Activated naive CD8-positive, alpha-beta T cell treated with anti-CD3 and anti-CD28 coated beads, Interleukin-2, amount 10 ng/mL, durations not matched to agents 7 days and 5 days (primary cell): Measurements from ENCODE around the gene ENSA. TPM values are rescaled to one million over a fixed set of nuclear protein-coding genes. Genes with fewer than 3 reads are reported as not detected.
A peak's percentile ranks its signal among the peaks of the same experiment; 100 is the strongest.
"Not testable (repeated sequence)": the region's sequence is repeated elsewhere in the genome, so short reads cannot be mapped to it uniquely, and the experiment has no call there.

Source experiments
- ATAC-seq: fragments of 150-1000 bp; cut with Tn5 transposase; one replicate; pipeline ENCODE4 v1.10.0; 2021; ENCODE audit warnings: low read depth, moderate library complexity
- POLR2A ChIA-PET: fragments of 350-600 bp; sonication (Branson Sonifier 250); formaldehyde crosslinking; loops from one replicate; lab custom pipeline; 2021; ENCODE audit warnings: antibody characterized with exemption; lab: Charles Lee
- DNase-seq: peaks from one replicate; pipeline ENCODE4 v3.0.0; 2021
- H3K27ac Mint-ChIP-seq: one replicate; pipeline ENCODE4 v1.8.0; 2022; ENCODE audit warnings: mild to moderate bottlenecking, mixed read lengths
- H3K27me3 Mint-ChIP-seq: one replicate; pipeline ENCODE4 v1.8.0; 2022; ENCODE audit warnings: mild to moderate bottlenecking, moderate library complexity, mixed read lengths
- H3K36me3 Mint-ChIP-seq: one replicate; pipeline ENCODE4 v1.8.0; 2021; ENCODE audit warnings: mild to moderate bottlenecking, mixed read lengths
- H3K4me1 Mint-ChIP-seq: one replicate; pipeline ENCODE4 v1.8.0; 2021; ENCODE audit warnings: mixed read lengths
- H3K4me3 Mint-ChIP-seq: one replicate; pipeline ENCODE4 v1.8.0; 2022; ENCODE audit warnings: mild to moderate bottlenecking, moderate library complexity, mixed read lengths
- H3K9me3 Mint-ChIP-seq: one replicate; pipeline ENCODE4 v1.8.0; 2021; ENCODE audit warnings: mixed read lengths
- total RNA-seq, 2 experiments: library from RNA; stranded (reverse); gene quantifications; one replicate each; pipeline ENCODE4 v1.2.3, GENCODE V29; 2021

The ENSA gene
- total RNA-seq, 2 experiments from 2014 or later: 161 to 172 TPM

DNA sequence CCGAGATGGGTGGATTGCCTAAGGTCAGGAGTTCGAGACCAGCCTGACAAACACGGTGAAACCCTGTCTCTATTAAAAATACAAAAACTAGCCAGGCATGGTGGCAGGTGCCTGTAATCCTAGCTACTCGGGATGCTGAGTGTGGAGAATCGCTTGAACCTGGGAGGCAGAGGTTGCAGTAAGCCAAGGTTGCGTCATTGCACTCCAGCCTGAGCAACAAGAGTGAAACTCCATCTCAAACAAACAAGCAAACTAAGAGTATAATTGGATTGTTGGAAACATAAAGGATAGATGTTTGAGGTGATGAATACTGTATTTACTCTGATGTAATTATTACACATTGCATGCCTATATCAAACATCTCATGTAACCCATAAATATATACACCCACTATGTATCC lies 9.0 kb upstream of the ENSA start:
- POLR2A ChIA-PET: interaction anchor here (1.2 kb wide), 1 partner anchor 59 kb away, joined by 3 read pairs; the partner anchor contains the start of gene MCL1
- H3K27me3 Mint-ChIP-seq, H3K4me3 Mint-ChIP-seq, H3K4me1 Mint-ChIP-seq, H3K9me3 Mint-ChIP-seq, DNase-seq, H3K36me3 Mint-ChIP-seq, H3K27ac Mint-ChIP-seq, ATAC-seq: not testable (repeated sequence)

DNA sequence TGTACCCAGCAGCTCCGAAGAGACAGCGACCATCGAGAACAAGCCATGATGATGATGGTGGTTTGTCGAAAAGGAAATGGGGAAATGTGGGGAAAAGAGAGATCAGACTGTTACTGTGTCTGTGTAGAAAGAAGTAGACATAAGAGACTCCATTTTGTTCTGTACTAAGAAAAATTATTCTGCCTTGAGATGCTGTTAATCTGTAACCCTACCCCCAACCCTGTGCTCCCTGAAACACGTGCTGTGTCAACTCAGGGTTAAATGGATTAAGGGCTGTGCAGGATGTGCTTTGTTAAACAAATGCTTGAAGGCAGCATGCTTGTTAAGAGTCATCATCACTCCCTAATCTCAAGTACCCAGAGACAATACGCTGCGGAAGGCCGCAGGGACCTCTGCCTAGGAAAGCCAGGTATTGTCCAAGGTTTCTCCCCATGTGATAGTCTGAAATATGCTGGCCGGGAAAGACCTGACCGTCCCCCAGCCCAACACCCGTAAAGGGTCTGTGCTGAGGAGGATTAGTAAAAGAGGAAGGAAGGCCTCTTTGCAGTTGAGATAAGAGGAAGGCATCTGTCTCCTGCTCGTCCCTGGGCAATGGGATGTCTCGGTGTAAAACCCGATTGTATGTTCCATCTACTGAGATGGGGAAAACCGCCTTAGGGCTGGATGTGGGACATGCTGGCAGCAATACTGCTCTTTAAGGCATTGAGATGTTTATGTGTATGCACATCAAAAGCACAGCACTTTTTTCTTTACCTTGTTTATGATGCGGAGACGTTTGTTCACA lies 5.6 kb upstream of the ENSA start:
- H3K9me3 Mint-ChIP-seq, ATAC-seq, H3K4me3 Mint-ChIP-seq, H3K36me3 Mint-ChIP-seq, POLR2A ChIA-PET, H3K4me1 Mint-ChIP-seq, DNase-seq, H3K27ac Mint-ChIP-seq, H3K27me3 Mint-ChIP-seq: not testable (repeated sequence)

- no peak overlapping the region for H3K4me3 Mint-ChIP-seq
- H3K27me3 Mint-ChIP-seq: no peaks in the 10 kb centered on the region
- no peak overlapping the region for H3K27ac Mint-ChIP-seq
- ATAC-seq (no peak), DNase-seq (no peak)
- POLR2A ChIA-PET: interaction anchor here (0.6 to 5.2 kb wide), 15 partner anchors 8 to 377 kb away, joined by 3 to 76 read pairs (median 5); partner anchors contain the start of genes GOLPH3L and MCL1
- H3K9me3 Mint-ChIP-seq: no peaks in the 10 kb centered on the region
- peaks cover 29% of the 10 kb centered on the region for H3K36me3 Mint-ChIP-seq
- H3K4me1 Mint-ChIP-seq: peaks cover 34% of the 10 kb centered on the region
These were observed 672 bp downstream of the ENSA start for GRCh38 chr1:150628766-150629114.

- H3K9me3 Mint-ChIP-seq: no peaks in the 10 kb centered on the region
- POLR2A ChIA-PET: interaction anchor here (0.6 to 5.2 kb wide), 11 partner anchors 10 to 378 kb away, joined by 3 to 76 read pairs (median 4); partner anchors contain the start of genes FALEC, GOLPH3L and MCL1
- H3K4me3 Mint-ChIP-seq: no peak overlapping the region
- no peak for ATAC-seq
- no peak for DNase-seq
- peak overlapping the region; percentile 26 for H3K27ac Mint-ChIP-seq
- H3K4me1 Mint-ChIP-seq: peaks cover 36% of the 10 kb centered on the region
- no peaks in the 10 kb centered on the region for H3K27me3 Mint-ChIP-seq
- H3K36me3 Mint-ChIP-seq: peaks cover 33% of the 10 kb centered on the region
These were observed 1.5 kb downstream of the ENSA start for GRCh38 chr1:150627826-150628410.

GRCh38 chr1:150626150-150626549 lies 3.3 kb downstream of the ENSA start:
- no peaks in the 10 kb centered on the region for H3K9me3 Mint-ChIP-seq
- no peaks in the 10 kb centered on the region for H3K27me3 Mint-ChIP-seq
- ATAC-seq: no peak
- POLR2A ChIA-PET: interaction anchor here (0.7 to 5.2 kb wide), 3 partner anchors 11 to 48 kb away, joined by 3 to 76 read pairs (median 23); partner anchors contain the start of gene MCL1
- no peak overlapping the region for H3K4me3 Mint-ChIP-seq
- peaks cover 46% of the 10 kb centered on the region for H3K4me1 Mint-ChIP-seq
- no peak overlapping the region for H3K27ac Mint-ChIP-seq
- peaks cover 34% of the 10 kb centered on the region for H3K36me3 Mint-ChIP-seq
- DNase-seq: no peak

GRCh38 chr1:150624546-150624945 lies 4.9 kb downstream of the ENSA start:
- not testable (repeated sequence) for DNase-seq, ATAC-seq, H3K27ac Mint-ChIP-seq, H3K4me3 Mint-ChIP-seq, H3K27me3 Mint-ChIP-seq, H3K9me3 Mint-ChIP-seq
- Mint-ChIP-seq H3K36me3 (peaks cover 37% of the 10 kb centered on the region), H3K4me1 (peaks cover 41% of the 10 kb centered on the region)
- POLR2A ChIA-PET: interaction anchor here (0.7 to 6.8 kb wide), 2 partner anchors 46 to 63 kb away, joined by 3 to 71 read pairs; no protein-coding TSS in a partner anchor

GRCh38 chr1:150624134-150624533 lies 5.3 kb downstream of the ENSA start:
- POLR2A ChIA-PET: interaction anchor here (0.7 to 6.8 kb wide), 2 partner anchors 46 to 62 kb away, joined by 3 to 71 read pairs; no protein-coding TSS in a partner anchor
- not testable (repeated sequence) for H3K27me3 Mint-ChIP-seq, DNase-seq, H3K4me3 Mint-ChIP-seq, ATAC-seq, H3K9me3 Mint-ChIP-seq
- H3K4me1 Mint-ChIP-seq: peaks cover 41% of the 10 kb centered on the region
- H3K27ac Mint-ChIP-seq: peak overlapping the region; percentile 70
- H3K36me3 Mint-ChIP-seq: peaks cover 41% of the 10 kb centered on the region

DNA sequence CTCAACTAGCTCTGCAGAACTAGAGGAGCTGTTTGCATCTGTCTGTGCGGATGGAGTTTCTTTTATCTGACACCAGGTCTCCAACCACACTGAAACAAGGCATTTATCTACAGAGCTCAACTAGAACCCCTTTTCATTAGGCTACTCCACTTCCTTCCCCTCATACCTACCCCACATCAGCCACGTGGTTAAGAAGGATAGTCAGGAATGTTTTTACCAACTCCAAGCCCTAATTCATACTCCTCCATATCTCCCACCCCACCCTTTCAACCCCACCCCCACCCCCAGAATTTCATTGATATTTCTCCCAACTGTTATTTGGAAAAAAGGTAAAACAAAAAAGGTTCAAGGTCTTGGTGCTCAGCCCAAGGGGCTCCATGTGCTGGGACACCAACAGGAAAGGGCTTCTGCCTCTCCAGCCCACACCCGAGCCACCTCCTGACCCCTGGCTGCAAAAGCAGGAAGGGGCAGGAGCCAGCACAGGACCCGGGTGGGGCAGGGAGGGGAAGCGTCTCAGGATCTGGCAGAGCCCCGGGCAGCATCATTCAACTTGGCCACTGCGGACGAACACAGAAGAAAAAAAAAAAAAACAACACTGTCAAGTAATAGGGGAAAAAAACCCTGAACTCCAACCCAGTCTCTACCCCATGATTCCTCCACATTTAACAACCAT lies 7.0 kb downstream of the ENSA start:
- H3K9me3 Mint-ChIP-seq: no peaks in the 10 kb centered on the region
- H3K4me3 Mint-ChIP-seq: no peak overlapping the region
- H3K4me1 Mint-ChIP-seq: peaks cover 33% of the 10 kb centered on the region
- DNase-seq (no peak), ATAC-seq (no peak)
- H3K36me3 Mint-ChIP-seq: peaks cover 41% of the 10 kb centered on the region
- no peaks in the 10 kb centered on the region for H3K27me3 Mint-ChIP-seq
- H3K27ac Mint-ChIP-seq: peak overlapping the region; percentile 81
- POLR2A ChIA-PET: interaction anchor here (0.5 to 6.8 kb wide), 5 partner anchors 13 to 61 kb away, joined by 3 to 71 read pairs (median 6); no protein-coding TSS in a partner anchor

DNA sequence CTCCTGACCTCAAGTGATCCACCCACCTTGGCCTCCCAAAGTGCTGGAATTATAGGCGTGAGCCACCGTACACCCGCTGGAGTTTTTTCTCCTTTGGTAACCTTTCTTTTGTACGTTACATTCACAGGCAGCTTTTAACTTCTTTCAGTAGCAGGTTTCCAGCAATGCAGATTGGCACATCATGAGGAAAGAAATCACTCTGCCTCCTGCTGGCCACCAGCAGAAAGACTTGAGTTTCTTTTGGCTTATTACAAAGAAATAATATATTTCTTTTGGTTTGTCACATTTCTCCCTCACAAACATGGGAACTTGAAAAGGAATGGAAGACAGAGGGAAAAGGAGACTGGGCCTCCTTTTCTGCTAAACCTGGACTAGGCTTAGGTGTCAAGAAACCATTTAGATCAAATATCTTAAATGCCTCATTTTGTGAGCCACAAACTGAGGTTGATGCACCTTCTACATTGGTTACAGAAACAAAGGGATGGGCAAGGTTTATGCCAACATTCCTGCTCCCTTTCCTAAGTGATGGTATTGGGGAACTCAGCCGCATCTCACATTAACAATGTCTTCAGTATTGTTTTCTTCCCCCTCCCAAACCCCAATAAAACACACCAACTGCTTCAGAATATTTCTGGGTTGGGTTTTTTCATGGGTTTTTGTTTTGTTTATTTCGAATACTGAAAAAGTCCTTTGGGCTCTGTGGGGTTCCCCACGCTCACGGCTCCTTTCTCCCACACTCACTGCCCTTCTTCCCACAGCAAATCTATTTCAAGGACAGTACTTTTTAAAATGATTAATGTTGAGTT lies 7.7 kb downstream of the ENSA start:
- DNase-seq (peak; percentile 52), ATAC-seq (peak; percentile 45)
- Mint-ChIP-seq H3K9me3 (no peaks in the 10 kb centered on the region), H3K36me3 (peaks cover 40% of the 10 kb centered on the region), H3K27ac (peak overlapping the region; percentile 81), H3K27me3 (no peaks in the 10 kb centered on the region), H3K4me3 (no peak overlapping the region), H3K4me1 (peaks cover 34% of the 10 kb centered on the region)
- POLR2A ChIA-PET: interaction anchor here (1.3 to 6.8 kb wide), 6 partner anchors 8 to 60 kb away, joined by 3 to 71 read pairs (median 14); partner anchors contain the start of genes ENSA and MCL1

GRCh38 chr1:150620919-150621318 lies 8.5 kb downstream of the ENSA start:
- POLR2A ChIA-PET: interaction anchor here (1.3 to 6.8 kb wide), 6 partner anchors 9 to 59 kb away, joined by 3 to 71 read pairs (median 14); partner anchors contain the start of genes ENSA and MCL1
- Mint-ChIP-seq H3K27me3 (no peaks in the 10 kb centered on the region), H3K4me3 (no peak overlapping the region), H3K4me1 (peaks cover 37% of the 10 kb centered on the region), H3K27ac (no peak overlapping the region), H3K36me3 (peaks cover 37% of the 10 kb centered on the region), H3K9me3 (no peaks in the 10 kb centered on the region)
- DNase-seq: no peak
- ATAC-seq: no peak

- H3K9me3 Mint-ChIP-seq: no peaks in the 10 kb centered on the region
- H3K36me3 Mint-ChIP-seq: peaks cover 40% of the 10 kb centered on the region
- peak overlapping the region; percentile 63 for H3K27ac Mint-ChIP-seq
- no peak overlapping the region for H3K4me3 Mint-ChIP-seq
- POLR2A ChIA-PET: interaction anchor here (1.0 to 6.8 kb wide), 5 partner anchors 10 to 58 kb away, joined by 3 to 71 read pairs (median 14); partner anchors contain the start of genes ENSA and MCL1
- H3K4me1 Mint-ChIP-seq: peaks cover 42% of the 10 kb centered on the region
- no peak for DNase-seq
- ATAC-seq: peak; percentile 19
- no peaks in the 10 kb centered on the region for H3K27me3 Mint-ChIP-seq
These were observed 9.6 kb downstream of the ENSA start for GRCh38 chr1:150619576-150620509.
